ENCODE measurements around the gene LRP2BP. TPM values are rescaled to one million over a fixed set of nuclear protein-coding genes. Genes with fewer than 3 reads are reported as not detected.

LRP2BP gene
- total RNA-seq, 2 donors from 2014 or later, result 0.30 to 0.42 TPM

GRCh38 chr4:185429660-185430059 lies 33.9 kb upstream of the LRP2BP start:
- Histone ChIP-seq H3K4me1 (no peaks in the 10 kb centered on the region), H3K36me3 (no peaks in the 10 kb centered on the region), H3K9ac (ENCODE audit: low read depth in 2 of 2, low read length in 2 of 2) (no peak overlapping the region), H3K27ac (no peak overlapping the region), H3K27me3 (no peaks in the 10 kb centered on the region), H3K4me3 (no peak overlapping the region), H3K9me3 (no peaks in the 10 kb centered on the region)
- no peak for DNase-seq
- intact Hi-C loops (cut with DNase I), result loop anchor here (5.0 kb wide), 1 partner anchor 38 kb away; no protein-coding TSS in a partner anchor
- TF ChIP-seq CTCF (IDR thresholded peaks at IDR 0.05), result no peak

DNA sequence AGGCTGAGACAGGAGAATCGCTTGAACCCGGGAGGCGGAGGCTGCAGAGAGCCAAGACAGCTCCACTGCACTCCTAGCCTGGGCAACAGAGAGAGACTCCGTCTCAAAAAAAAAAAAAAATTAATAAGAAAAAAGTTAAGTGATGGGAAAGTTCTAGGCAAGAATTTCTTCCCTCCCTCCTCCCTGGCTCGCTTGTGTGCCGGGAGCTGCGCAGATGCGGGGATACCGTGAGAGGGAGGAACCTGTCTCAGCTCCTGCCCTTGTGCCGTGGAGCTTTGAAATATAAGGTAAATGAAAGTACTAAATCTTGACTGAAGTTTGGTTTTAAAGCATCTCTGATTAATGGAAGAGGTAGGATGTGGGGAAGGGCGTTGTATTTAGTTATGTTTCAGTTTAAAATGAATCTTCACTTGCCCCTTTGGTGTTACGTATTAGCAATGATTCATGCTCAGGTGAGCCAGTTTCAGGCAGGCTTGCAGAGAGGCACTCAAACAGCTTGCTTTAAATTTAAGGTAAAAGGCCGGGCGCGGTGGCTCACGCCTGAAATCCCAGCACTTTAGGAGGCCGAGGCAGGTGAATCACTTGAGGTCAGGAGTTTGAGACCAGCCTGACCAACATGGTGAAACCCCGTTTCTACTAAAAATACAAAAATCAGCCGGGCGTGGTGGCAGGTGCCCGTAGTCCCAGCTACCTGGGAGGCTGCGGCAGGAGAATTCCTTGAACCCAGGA lies 31.4 kb upstream of the LRP2BP start:
- no peaks in the 10 kb centered on the region for H3K36me3 ChIP-seq
- H3K4me1 ChIP-seq, result no peaks in the 10 kb centered on the region
- no peak for TF ChIP-seq CTCF (IDR thresholded peaks at IDR 0.05)
- no peaks in the 10 kb centered on the region for H3K9me3 ChIP-seq
- DNase-seq, result no peak
- H3K4me3 ChIP-seq, result no peak overlapping the region
- no peak overlapping the region for H3K27ac ChIP-seq
- no peak overlapping the region for H3K9ac ChIP-seq (ENCODE audit: low read depth in 2 of 2, low read length in 2 of 2)
- H3K27me3 ChIP-seq, result no peaks in the 10 kb centered on the region
- intact Hi-C loops (cut with DNase I), result loop anchor here (5.0 kb wide), 1 partner anchor 40 kb away; no protein-coding TSS in a partner anchor

GRCh38 chr4:185425647-185426352 lies 30.1 kb upstream of the LRP2BP start, which contains the start of gene UFSP2:
Gene UFSP2, minus strand, starts transcription at chr4:185425964. Its CDS starts 96 bp downstream, at chr4:185425868.
- Histone ChIP-seq H3K4me1 (no peaks in the 10 kb centered on the region), H3K9ac (ENCODE audit: low read depth in 2 of 2, low read length in 2 of 2) (peak within 1 kb of the TSS; percentile 95 to 97), H3K27ac (peak within 1 kb of the TSS; percentile 86), H3K27me3 (no peaks in the 10 kb centered on the region), H3K9me3 (no peaks in the 10 kb centered on the region), H3K4me3 (peak within 1 kb of the TSS; percentile 79), H3K36me3 (no peaks in the 10 kb centered on the region)
- no peak for TF ChIP-seq CTCF (IDR thresholded peaks at IDR 0.05)
- intact Hi-C loops (cut with DNase I), result loop anchor here (5.0 kb wide), 1 partner anchor 42 kb away; no protein-coding TSS in a partner anchor
- DNase-seq, result peak; percentile 89

DNA sequence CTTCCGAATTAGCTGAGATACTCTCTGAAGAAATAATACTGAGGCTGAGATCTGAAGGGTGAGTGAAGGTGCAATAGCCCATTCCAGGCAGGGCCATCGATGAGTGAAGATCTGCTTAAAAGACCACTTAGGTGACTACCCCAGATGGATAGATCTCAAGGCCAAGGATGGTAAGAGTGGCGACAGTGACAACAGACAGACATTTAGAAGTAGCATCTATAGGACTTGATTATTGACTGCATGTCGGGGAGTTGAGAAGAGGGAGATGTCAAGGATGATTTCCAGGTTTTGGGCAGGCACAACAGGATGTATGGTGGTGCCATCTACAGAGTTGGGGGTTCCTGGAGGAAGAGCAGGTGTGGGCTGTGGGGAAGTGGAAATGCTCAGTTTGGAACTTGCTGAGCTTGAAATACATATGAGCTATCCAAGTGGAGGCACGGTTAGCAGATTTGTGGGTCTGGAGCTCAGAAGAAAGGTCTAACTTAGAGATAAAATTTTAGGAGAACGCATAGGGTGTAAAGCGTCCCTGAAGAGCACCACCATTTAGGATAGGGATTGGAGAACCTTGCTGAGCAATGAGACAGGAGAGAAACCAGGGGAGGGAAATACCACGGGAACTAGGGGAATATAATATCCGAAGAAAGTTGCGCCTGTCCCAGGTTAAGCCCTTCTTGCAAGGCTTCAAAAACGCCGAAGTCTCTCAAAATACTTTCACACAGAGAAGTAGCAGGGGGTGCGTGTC lies 29.4 kb upstream of the LRP2BP start:
- Histone ChIP-seq H3K27me3 (no peaks in the 10 kb centered on the region), H3K4me3 (peak overlapping the region; percentile 79), H3K9ac (ENCODE audit: low read depth in 2 of 2, low read length in 2 of 2) (peak overlapping the region; percentile 95 to 97), H3K9me3 (no peaks in the 10 kb centered on the region), H3K27ac (peak overlapping the region; percentile 86), H3K4me1 (peaks cover 3% of the 10 kb centered on the region), H3K36me3 (no peaks in the 10 kb centered on the region)
- no peak for DNase-seq
- intact Hi-C loops (cut with DNase I), result loop anchor here (5.0 kb wide), 1 partner anchor 42 kb away; no protein-coding TSS in a partner anchor
- no peak for TF ChIP-seq CTCF (IDR thresholded peaks at IDR 0.05)

Data from colonic mucosa (tissue), 4 donors.